Measurements from ENCODE around the gene ZSCAN29.

DNA sequence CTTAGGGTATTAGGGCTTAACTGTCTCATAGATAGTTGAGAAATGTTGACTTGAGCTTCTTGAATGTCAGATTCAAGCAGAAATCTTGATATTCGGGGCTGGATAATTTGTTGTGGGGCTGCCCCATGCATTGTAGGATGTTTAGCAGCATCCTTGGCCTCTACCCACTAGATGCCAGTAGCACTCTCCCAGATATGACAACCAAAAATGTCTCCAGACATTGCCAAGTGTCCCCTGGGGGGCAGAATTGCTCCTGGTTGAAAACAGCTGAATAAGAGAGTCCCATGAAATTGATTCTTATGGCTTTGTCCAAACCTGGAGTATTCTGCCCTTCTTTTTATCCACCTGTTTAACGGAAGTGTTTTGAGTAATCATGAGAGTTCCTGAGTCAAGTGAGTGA lies 24.5 kb downstream of the ZSCAN29 start:
- TF ChIP-seq, protein P1, sequence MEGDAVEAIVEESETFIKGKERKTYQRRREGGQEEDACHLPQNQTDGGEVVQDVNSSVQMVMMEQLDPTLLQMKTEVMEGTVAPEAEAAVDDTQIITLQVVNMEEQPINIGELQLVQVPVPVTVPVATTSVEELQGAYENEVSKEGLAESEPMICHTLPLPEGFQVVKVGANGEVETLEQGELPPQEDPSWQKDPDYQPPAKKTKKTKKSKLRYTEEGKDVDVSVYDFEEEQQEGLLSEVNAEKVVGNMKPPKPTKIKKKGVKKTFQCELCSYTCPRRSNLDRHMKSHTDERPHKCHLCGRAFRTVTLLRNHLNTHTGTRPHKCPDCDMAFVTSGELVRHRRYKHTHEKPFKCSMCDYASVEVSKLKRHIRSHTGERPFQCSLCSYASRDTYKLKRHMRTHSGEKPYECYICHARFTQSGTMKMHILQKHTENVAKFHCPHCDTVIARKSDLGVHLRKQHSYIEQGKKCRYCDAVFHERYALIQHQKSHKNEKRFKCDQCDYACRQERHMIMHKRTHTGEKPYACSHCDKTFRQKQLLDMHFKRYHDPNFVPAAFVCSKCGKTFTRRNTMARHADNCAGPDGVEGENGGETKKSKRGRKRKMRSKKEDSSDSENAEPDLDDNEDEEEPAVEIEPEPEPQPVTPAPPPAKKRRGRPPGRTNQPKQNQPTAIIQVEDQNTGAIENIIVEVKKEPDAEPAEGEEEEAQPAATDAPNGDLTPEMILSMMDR (IDR thresholded peaks at IDR 0.05) = no peak
- TF ChIP-seq POLR2A (IDR thresholded peaks at IDR 0.05; ENCODE audit: low read depth) (no peak), EP300 (IDR thresholded peaks at IDR 0.05) (no peak)

Data from esophagus muscularis mucosa (tissue), 4 donors.